Measurements from ENCODE around the gene NETO1.

NETO1 gene

DNA sequence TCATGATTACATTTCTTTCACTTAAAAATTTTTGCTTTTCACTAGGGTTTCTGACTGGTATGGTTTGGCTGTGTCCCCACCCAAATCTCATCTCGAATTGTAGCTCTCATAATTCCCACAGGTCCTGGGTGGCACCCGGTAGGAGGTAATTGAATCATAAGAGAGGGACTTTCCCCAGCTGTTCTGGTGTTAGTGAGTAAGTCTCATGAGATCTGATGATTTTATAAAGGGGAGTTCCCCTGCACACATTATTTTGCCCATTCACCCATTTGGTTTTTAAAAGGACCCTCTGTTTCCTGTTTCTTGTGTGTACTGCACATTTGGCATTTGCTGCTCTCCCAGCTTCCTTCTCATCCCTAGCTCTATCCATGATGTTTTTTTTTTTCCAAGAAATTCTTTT is 27.8 kb upstream of the NETO1 start:
- DNase-seq (ENCODE audit: low read depth, low spot score): peak; percentile 35
- TF ChIP-seq, protein P1, sequence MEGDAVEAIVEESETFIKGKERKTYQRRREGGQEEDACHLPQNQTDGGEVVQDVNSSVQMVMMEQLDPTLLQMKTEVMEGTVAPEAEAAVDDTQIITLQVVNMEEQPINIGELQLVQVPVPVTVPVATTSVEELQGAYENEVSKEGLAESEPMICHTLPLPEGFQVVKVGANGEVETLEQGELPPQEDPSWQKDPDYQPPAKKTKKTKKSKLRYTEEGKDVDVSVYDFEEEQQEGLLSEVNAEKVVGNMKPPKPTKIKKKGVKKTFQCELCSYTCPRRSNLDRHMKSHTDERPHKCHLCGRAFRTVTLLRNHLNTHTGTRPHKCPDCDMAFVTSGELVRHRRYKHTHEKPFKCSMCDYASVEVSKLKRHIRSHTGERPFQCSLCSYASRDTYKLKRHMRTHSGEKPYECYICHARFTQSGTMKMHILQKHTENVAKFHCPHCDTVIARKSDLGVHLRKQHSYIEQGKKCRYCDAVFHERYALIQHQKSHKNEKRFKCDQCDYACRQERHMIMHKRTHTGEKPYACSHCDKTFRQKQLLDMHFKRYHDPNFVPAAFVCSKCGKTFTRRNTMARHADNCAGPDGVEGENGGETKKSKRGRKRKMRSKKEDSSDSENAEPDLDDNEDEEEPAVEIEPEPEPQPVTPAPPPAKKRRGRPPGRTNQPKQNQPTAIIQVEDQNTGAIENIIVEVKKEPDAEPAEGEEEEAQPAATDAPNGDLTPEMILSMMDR (IDR thresholded peaks at IDR 0.05; ENCODE audit: low read depth, low read length): no peak
- in situ Hi-C loops (cut with HindIII; ENCODE audit: low sequenced_read_pairs): no loop called here
- H3K4me3 ChIP-seq (ENCODE audit: low read depth, low read length): no peak overlapping the region

DNA sequence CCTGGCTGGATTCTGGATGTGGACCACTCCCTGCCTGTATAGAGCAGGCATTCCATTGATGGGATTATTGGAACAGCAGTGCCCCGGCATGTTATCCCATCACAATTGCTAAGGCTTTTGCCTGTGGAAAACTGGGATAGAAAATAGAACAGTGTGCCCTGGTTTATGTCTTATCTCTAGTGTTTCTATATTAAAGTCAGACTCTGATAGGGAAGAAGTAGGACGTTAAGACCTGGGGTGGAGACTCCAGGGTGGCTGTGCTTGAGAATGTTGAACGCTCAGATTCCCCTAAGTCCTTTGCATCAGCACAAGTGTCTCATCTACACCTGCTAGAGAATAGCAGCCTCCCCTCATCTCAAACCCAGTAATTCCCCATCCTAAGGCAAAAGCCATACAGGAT is 10.8 kb upstream of the NETO1 start:
- in situ Hi-C loops (cut with HindIII; ENCODE audit: low sequenced_read_pairs): no loop called here
- no peak overlapping the region for H3K4me3 ChIP-seq (ENCODE audit: low read depth, low read length)
- TF ChIP-seq, protein P1 (IDR thresholded peaks at IDR 0.05; ENCODE audit: low read depth, low read length): no peak
- no peak for DNase-seq (ENCODE audit: low read depth, low spot score)

DNA sequence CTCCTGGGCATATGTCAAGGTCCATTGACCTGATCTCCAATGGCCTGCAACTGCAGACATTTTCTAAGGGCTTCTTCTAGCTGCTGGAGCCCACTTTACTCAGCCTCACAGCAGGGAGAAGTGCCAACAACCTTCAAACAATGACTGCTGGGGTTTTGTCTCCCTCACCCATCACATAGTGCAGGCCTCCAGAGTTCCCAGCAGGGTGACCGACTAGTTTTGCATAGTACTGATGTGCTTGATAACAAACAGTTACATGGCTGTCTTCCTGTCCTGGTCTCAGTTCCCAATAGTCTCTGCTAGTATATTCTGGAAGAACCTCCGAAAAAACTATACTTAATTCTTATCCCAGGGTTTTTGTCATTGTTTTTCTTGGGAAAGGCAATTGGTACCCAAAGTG is 10.4 kb upstream of the NETO1 start:
- TF ChIP-seq, protein P1 (IDR thresholded peaks at IDR 0.05; ENCODE audit: low read depth, low read length): no peak
- no peak for DNase-seq (ENCODE audit: low read depth, low spot score)
- in situ Hi-C loops (cut with HindIII; ENCODE audit: low sequenced_read_pairs): no loop called here
- no peak overlapping the region for H3K4me3 ChIP-seq (ENCODE audit: low read depth, low read length)

DNA sequence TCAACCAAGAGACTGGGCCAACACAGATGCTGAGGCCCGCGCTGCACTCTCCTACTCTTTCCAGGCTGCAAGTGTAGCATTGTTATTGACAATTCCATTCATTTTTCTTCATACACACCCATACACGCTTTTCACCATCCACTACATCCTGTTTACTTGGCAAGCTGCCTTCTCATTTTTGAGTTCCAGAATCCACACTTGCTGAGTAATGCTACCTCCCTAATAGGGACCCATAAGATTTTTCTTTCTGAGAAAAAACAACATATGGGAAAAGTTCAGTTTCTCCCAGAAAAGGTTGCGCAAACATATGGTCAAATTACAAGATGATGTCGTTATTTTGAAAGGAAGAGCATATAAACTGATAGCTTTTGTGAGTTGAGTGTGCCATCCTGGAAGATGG is 3.3 kb upstream of the NETO1 start:
- DNase-seq (ENCODE audit: low read depth, low spot score): peak; percentile 52
- no peak overlapping the region for H3K4me3 ChIP-seq (ENCODE audit: low read depth, low read length)
- TF ChIP-seq, protein P1 (IDR thresholded peaks at IDR 0.05; ENCODE audit: low read depth, low read length): no peak
- in situ Hi-C loops (cut with HindIII; ENCODE audit: low sequenced_read_pairs): no loop called here

DNA sequence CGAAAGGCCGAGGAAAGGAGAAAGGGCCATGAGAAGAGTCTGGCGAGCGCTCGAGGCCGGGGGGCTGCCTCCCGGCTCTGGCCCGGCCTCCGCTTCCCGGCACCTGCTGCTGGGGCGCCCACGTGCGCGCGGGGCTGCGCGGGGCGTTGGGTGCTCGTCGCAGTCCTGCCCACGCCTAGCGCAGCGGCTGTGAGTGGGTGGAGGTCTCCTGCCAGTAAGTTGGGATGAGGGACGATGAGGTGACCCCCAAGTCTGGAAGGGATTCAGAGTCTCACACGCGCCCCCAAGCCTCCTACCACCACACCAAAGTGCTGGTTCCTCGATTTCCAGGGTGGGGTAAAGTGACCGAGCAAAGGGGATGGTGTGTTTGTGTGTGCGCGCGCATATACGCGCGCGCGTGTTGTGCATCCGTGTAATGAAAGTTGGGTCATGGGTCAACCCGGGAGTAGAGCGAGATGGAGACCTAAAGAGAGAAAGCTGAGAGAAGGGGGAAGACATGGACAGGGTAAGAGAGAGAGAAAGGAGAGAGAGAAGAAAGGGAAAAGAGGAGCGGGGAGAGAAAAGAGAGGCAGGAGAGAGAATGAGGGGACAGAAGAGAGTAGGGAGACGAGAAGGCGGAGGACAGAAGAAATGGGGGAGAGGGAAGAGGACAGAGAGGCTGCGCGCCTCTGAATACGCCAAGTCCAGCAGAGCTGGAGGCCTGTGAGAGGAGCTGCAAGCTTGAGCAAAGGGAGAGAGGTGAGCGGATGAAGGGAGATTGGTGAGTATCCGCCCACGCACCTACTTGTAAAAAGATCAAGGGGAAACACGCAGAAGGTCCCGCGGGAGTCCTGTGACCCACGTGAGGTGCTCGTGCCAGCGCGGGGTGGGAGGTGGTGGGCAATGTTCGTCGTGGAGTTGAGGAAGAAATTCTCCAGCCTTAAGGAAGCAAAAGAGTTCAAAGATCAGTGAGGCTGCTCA is 1.7 kb upstream of the NETO1 start:
- in situ Hi-C loops (cut with HindIII; ENCODE audit: low sequenced_read_pairs): no loop called here
- peak; percentile 29 for DNase-seq (ENCODE audit: low read depth, low spot score)
- TF ChIP-seq, protein P1 (IDR thresholded peaks at IDR 0.05; ENCODE audit: low read depth, low read length): no peak
- peak overlapping the region; percentile 65 for H3K4me3 ChIP-seq (ENCODE audit: low read depth, low read length)

DNA sequence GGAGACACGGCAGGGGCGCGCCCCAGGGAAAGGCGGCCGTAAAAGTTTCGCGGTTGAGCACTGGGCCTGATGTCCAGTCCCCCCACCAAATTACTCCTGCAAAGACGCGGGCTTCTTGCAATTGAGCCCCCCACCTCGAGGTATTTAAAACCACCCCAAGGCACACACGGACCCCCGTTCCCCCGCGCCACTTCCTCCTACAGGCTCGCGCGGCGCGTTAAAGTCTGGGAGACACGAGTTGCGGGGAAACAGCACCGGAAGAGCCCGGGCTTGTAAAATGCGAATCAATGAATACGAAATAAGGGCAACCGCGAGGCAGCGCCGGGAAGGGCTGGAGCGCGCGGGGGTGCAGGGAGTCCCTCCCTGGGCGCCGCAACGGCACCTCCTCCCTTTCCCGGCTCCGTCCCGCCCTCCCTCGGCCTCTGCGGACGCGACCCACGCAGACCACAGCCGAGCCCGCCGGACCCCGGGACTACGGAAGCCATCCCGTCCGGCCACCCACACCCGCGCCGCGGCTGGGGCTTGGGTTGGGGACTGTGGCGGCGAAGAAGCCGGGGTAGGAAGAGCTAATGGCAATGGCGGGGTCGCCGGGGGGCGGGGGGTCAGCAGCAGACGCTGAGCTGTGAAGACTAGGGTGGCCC is 918 bp upstream of the NETO1 start:
- H3K4me3 ChIP-seq (ENCODE audit: low read depth, low read length): peak overlapping the region; percentile 65

More for the DNA sequence above, 918 bp upstream of the NETO1 start:
- peak; percentile 25 for DNase-seq (ENCODE audit: low read depth, low spot score)
- in situ Hi-C loops (cut with HindIII; ENCODE audit: low sequenced_read_pairs): no loop called here
- TF ChIP-seq, protein P1 (IDR thresholded peaks at IDR 0.05; ENCODE audit: low read depth, low read length): no peak

All from astrocyte of the spinal cord (primary cell).